CD8-positive, alpha-beta memory T cell (primary cell): Measurements from ENCODE around the gene RGS6. TPM values are rescaled to one million over a fixed set of nuclear protein-coding genes. Genes with fewer than 3 reads are reported as not detected.

Experiments used
- CTCF ChIA-PET: fragments of 350-600 bp; sonication (Branson Sonifier 250); formaldehyde crosslinking; loops from one replicate; lab custom pipeline; 2021; ENCODE audit warnings: antibody characterized with exemption; lab: Charles Lee
- POLR2A ChIA-PET: fragments of 350-600 bp; sonication (Branson Sonifier 250); formaldehyde crosslinking; loops from one replicate; lab custom pipeline; 2021; ENCODE audit warnings: antibody characterized with exemption; lab: Charles Lee
- DNase-seq, 5 donors: peaks; one replicate each; pipeline versions ENCODE4 v3.0.0 to v3.0.0-alpha.2; 2020 to 2022; ENCODE audit warnings: mixed read lengths in 1 of 5
- H3K27ac ChIP-seq: one replicate; pipeline ENCODE4 v1.7.0; 2013; ENCODE audit warnings: low read depth, mild to moderate bottlenecking, low read length, moderate library complexity
- H3K27me3 ChIP-seq: 2 replicates; pipeline ENCODE4 v1.7.0; 2013; ENCODE audit warnings: low read length, mild to moderate bottlenecking; ENCODE audit not compliant: insufficient read depth, poor library complexity, severe bottlenecking
- H3K36me3 ChIP-seq: 2 replicates; pipeline ENCODE4 v1.7.0; 2013; ENCODE audit warnings: mild to moderate bottlenecking, low read length, moderate library complexity; ENCODE audit not compliant: insufficient read depth
- H3K4me1 ChIP-seq: 2 replicates; pipeline ENCODE4 v1.7.0; 2013; ENCODE audit warnings: mild to moderate bottlenecking, low read length, moderate library complexity; ENCODE audit not compliant: insufficient read depth
- H3K4me3 ChIP-seq: 2 replicates; pipeline ENCODE4 v1.7.0; 2013; ENCODE audit warnings: mild to moderate bottlenecking, low read length
- H3K9me3 ChIP-seq: 2 replicates; pipeline ENCODE4 v1.7.0; 2013; ENCODE audit warnings: mild to moderate bottlenecking, low read length
- H3K27ac Mint-ChIP-seq, 8 donors: one replicate each; pipeline ENCODE4 v1.8.0; 2020 to 2021; ENCODE audit warnings: mixed read lengths in 8 of 8, mild to moderate bottlenecking in 6 of 8, inconsistent platforms in 3 of 8, moderate library complexity in 3 of 8
- H3K27me3 Mint-ChIP-seq, 2 donors: one replicate each; pipeline ENCODE4 v1.8.0; 2020 to 2021; ENCODE audit warnings: mixed read lengths in 2 of 2, mild to moderate bottlenecking in 1 of 2, moderate library complexity in 1 of 2
- H3K36me3 Mint-ChIP-seq, 3 donors: one replicate each; pipeline ENCODE4 v1.8.0; 2020 to 2021; ENCODE audit warnings: mixed read lengths in 3 of 3, inconsistent platforms in 1 of 3, mild to moderate bottlenecking in 1 of 3
- H3K4me1 Mint-ChIP-seq, 3 donors: one replicate each; pipeline ENCODE4 v1.8.0; 2020 to 2021; ENCODE audit warnings: mixed read lengths in 3 of 3, inconsistent platforms in 1 of 3, mild to moderate bottlenecking in 1 of 3
- H3K4me3 Mint-ChIP-seq, 7 donors: one replicate each; pipeline ENCODE4 v1.8.0; 2020 to 2021; ENCODE audit warnings: mixed read lengths in 7 of 7, mild to moderate bottlenecking in 6 of 7, moderate library complexity in 4 of 7, inconsistent platforms in 2 of 7
- H3K9me3 Mint-ChIP-seq, 5 donors: one replicate each; pipeline ENCODE4 v1.8.0; 2020 to 2022; ENCODE audit warnings: mixed read lengths in 5 of 5, mild to moderate bottlenecking in 3 of 5, moderate library complexity in 2 of 5, inconsistent platforms in 1 of 5
- polyA plus RNA-seq: library from polyadenylated mRNA; unstranded; fragments of 300-500 nt; fragmentation: Illumina TruSeq; gene quantifications from one replicate; pipeline ENCODE4 v1.2.3, GENCODE V29; 2021
- total RNA-seq, 2 experiments: library from RNA; stranded (reverse); gene quantifications; one replicate each; pipeline ENCODE4 v1.2.3, GENCODE V29; 2021

RGS6 gene
- total and polyA plus RNA-seq, 3 experiments from 2014 or later, result 0.60 to 0.88 TPM; not detected in 1

GRCh38 chr14:71985538-71986189 is 53.4 kb downstream of the RGS6 start:
- H3K27ac Mint-ChIP-seq, result peak overlapping the region in 1 of 8 donors; percentile 51

DNA sequence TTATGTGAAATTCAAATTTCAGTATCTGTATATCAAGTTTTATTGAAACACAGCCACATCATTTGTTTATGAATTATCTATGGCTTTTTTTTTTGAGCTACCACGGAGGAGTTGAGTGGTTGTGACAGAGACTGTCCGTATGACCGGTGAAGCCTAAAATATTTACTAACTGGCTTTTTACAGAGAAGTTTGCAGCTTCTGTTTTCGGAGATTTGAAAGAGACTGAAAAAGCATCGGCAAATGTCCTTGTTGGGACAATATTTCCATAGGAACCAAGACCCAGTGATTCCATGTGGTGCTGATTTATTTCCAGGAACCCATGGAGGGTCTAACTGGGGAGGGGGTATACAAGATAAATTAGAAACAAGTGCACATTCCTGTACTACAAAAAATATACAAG is 56.2 kb downstream of the RGS6 start:
- Mint-ChIP-seq H3K27ac (no peak overlapping the region), H3K36me3 (no peaks in the 10 kb centered on the region), H3K4me3 (no peak overlapping the region), H3K4me1 (no peaks in the 10 kb centered on the region), H3K27me3 (peaks cover 3 to 22% of the 10 kb centered on the region in 2 donors), H3K9me3 (no peaks in the 10 kb centered on the region)
- DNase-seq, result no peak
- Histone ChIP-seq H3K27ac (no peak overlapping the region), H3K9me3 (no peaks in the 10 kb centered on the region), H3K27me3 (no peaks in the 10 kb centered on the region), H3K4me1 (no peaks in the 10 kb centered on the region), H3K36me3 (no peaks in the 10 kb centered on the region), H3K4me3 (no peak overlapping the region)
- POLR2A ChIA-PET, result no interaction called here
- CTCF ChIA-PET, result no interaction called here

More at GRCh38 chr14:71985538-71986189, 53.4 kb downstream of the RGS6 start:
- Mint-ChIP-seq H3K27me3 (peaks cover 9 to 35% of the 10 kb centered on the region in 2 donors), H3K36me3 (no peaks in the 10 kb centered on the region), H3K4me3 (no peak overlapping the region), H3K4me1 (no peaks in the 10 kb centered on the region), H3K9me3 (peaks cover 0 to 2% (median 0%) of the 10 kb centered on the region in 5 donors)
- Histone ChIP-seq H3K27me3 (no peaks in the 10 kb centered on the region), H3K4me1 (no peaks in the 10 kb centered on the region), H3K9me3 (no peaks in the 10 kb centered on the region), H3K4me3 (no peak overlapping the region), H3K27ac (no peak overlapping the region), H3K36me3 (no peaks in the 10 kb centered on the region)
- ChIA-PET POLR2A (no interaction called here), CTCF (no interaction called here)
- DNase-seq, result no peak

DNA sequence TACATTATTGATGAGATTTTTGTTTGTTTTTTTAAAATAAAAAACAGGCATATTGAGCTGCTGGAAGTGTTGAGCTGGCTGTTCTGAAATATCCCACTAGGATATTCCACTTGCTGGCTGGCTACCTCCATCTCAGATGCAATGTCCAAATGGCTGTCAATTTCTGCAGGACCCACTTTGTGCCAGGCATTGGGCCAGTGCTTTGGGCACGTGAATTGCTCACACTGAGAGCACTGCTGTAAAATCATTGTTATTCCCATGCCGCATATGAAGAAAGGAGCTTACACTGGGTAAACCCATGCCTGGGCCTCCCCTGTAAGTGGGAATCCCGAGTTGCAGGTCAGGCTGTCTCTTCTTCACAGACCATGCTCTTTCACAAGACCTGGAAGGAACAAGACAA is 56.7 kb downstream of the RGS6 start:
- Mint-ChIP-seq H3K4me1 (no peaks in the 10 kb centered on the region), H3K4me3 (no peak overlapping the region)
- POLR2A ChIA-PET, result no interaction called here

GRCh38 chr14:71994416-71994815 is 62.2 kb downstream of the RGS6 start:
- peaks cover 6 to 10% of the 10 kb centered on the region in 2 donors for H3K27me3 Mint-ChIP-seq
- H3K4me1 ChIP-seq, result no peaks in the 10 kb centered on the region
- no peaks in the 10 kb centered on the region for H3K9me3 ChIP-seq
- H3K36me3 ChIP-seq, result no peaks in the 10 kb centered on the region
- no peaks in the 10 kb centered on the region for H3K27me3 ChIP-seq
- POLR2A ChIA-PET, result no interaction called here
- H3K4me3 ChIP-seq, result no peak overlapping the region
- peaks cover 0 to 3% (median 0%) of the 10 kb centered on the region in 5 donors for H3K9me3 Mint-ChIP-seq
- no peak overlapping the region for H3K27ac ChIP-seq
- no peaks in the 10 kb centered on the region for H3K4me1 Mint-ChIP-seq
- no peak overlapping the region for H3K27ac Mint-ChIP-seq
- no peak for DNase-seq
- no peak overlapping the region for H3K4me3 Mint-ChIP-seq
- no peaks in the 10 kb centered on the region for H3K36me3 Mint-ChIP-seq
- CTCF ChIA-PET, result no interaction called here

More for the DNA sequence above, 56.7 kb downstream of the RGS6 start:
- H3K36me3 ChIP-seq, result no peaks in the 10 kb centered on the region
- no peaks in the 10 kb centered on the region for H3K27me3 ChIP-seq
- Mint-ChIP-seq H3K27me3 (peaks cover 3 to 19% of the 10 kb centered on the region in 2 donors), H3K36me3 (no peaks in the 10 kb centered on the region), H3K9me3 (no peaks in the 10 kb centered on the region), H3K27ac (no peak overlapping the region)
- H3K4me1 ChIP-seq, result no peaks in the 10 kb centered on the region
- CTCF ChIA-PET, result no interaction called here
- no peak overlapping the region for H3K27ac ChIP-seq
- no peaks in the 10 kb centered on the region for H3K9me3 ChIP-seq
- DNase-seq, result no peak
- no peak overlapping the region for H3K4me3 ChIP-seq

GRCh38 chr14:71995741-71996140 is 63.5 kb downstream of the RGS6 start:
- ChIA-PET CTCF (interaction anchor here (1.1 kb wide), 1 partner anchor 13 kb away, joined by 4 read pairs; no protein-coding TSS in a partner anchor), POLR2A (no interaction called here)
- no peaks in the 10 kb centered on the region for H3K27me3 ChIP-seq
- Mint-ChIP-seq H3K36me3 (no peaks in the 10 kb centered on the region), H3K27me3 (peaks cover 2 to 10% of the 10 kb centered on the region in 2 donors), H3K4me1 (no peaks in the 10 kb centered on the region), H3K27ac (no peak overlapping the region), H3K4me3 (no peak overlapping the region), H3K9me3 (peaks cover 0 to 4% (median 0%) of the 10 kb centered on the region in 5 donors)
- no peak overlapping the region for H3K4me3 ChIP-seq
- no peaks in the 10 kb centered on the region for H3K4me1 ChIP-seq
- H3K36me3 ChIP-seq, result no peaks in the 10 kb centered on the region
- DNase-seq, result no peak
- H3K27ac ChIP-seq, result no peak overlapping the region
- no peaks in the 10 kb centered on the region for H3K9me3 ChIP-seq

DNA sequence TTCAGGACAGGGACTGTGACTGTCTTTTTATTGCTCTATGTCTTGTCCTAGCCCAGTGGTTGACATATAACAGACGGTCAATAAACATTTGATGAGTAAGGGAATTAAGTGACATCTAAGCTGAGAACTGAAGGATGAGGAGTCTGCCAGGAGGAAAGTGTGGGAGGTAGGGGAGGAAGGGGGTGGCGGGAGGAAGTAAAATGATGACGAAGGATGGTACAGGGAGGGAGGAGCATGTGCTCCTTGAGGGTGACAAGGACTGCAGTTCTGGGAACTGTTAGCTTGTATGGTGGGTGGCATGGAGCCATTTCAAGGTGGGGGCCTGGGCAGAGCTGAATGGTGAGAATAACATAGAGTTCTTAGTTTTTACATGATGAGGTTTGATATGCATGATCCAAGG is 64.4 kb downstream of the RGS6 start:
- no peak overlapping the region for H3K4me3 ChIP-seq
- no peaks in the 10 kb centered on the region for H3K36me3 Mint-ChIP-seq
- no peak for DNase-seq
- no peaks in the 10 kb centered on the region for H3K4me1 ChIP-seq
- no peaks in the 10 kb centered on the region for H3K4me1 Mint-ChIP-seq
- H3K27me3 ChIP-seq, result no peaks in the 10 kb centered on the region
- CTCF ChIA-PET, result interaction anchor here (1.1 kb wide), 1 partner anchor 12 kb away, joined by 4 read pairs; no protein-coding TSS in a partner anchor
- H3K9me3 Mint-ChIP-seq, result peaks cover 0 to 4% (median 0%) of the 10 kb centered on the region in 5 donors
- H3K9me3 ChIP-seq, result no peaks in the 10 kb centered on the region
- POLR2A ChIA-PET, result no interaction called here
- H3K27ac ChIP-seq, result no peak overlapping the region
- peaks cover 2 to 10% of the 10 kb centered on the region in 2 donors for H3K27me3 Mint-ChIP-seq
- no peaks in the 10 kb centered on the region for H3K36me3 ChIP-seq
- H3K27ac Mint-ChIP-seq, result no peak overlapping the region
- no peak overlapping the region for H3K4me3 Mint-ChIP-seq

DNA sequence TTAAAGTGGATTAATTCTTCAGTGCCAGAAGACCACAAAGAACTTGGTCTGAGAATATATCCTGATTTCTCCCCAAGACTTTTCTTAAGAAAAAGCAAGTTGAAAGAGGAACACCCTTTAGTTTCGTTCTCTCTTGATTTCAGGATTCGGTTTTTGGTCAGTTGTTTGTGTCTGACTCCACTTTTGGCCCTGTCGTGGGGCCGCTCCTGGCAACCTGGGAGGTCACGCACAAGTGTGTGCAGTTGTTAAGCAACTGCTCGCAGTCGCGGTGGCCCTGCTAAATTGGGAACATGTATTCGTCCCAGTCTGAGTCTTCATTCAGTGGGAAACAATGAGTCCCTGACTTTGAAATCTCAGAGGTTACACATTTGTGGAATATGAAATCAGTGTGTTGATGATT is 68.7 kb downstream of the RGS6 start:
- Histone ChIP-seq H3K9me3 (no peaks in the 10 kb centered on the region), H3K4me1 (no peaks in the 10 kb centered on the region), H3K27me3 (no peaks in the 10 kb centered on the region), H3K36me3 (no peaks in the 10 kb centered on the region), H3K27ac (no peak overlapping the region), H3K4me3 (no peak overlapping the region)
- Mint-ChIP-seq H3K36me3 (no peaks in the 10 kb centered on the region), H3K27ac (no peak overlapping the region), H3K4me3 (no peak overlapping the region), H3K9me3 (peaks cover 0 to 4% (median 0%) of the 10 kb centered on the region in 5 donors), H3K27me3 (peaks cover 0 to 10% of the 10 kb centered on the region in 2 donors), H3K4me1 (no peaks in the 10 kb centered on the region)
- ChIA-PET CTCF (no interaction called here), POLR2A (no interaction called here)
- DNase-seq, result no peak

- Histone ChIP-seq H3K9me3 (no peaks in the 10 kb centered on the region), H3K27me3 (no peaks in the 10 kb centered on the region), H3K27ac (no peak overlapping the region), H3K36me3 (no peaks in the 10 kb centered on the region), H3K4me3 (no peak overlapping the region), H3K4me1 (no peaks in the 10 kb centered on the region)
- CTCF ChIA-PET, result no interaction called here
- no peaks in the 10 kb centered on the region for H3K36me3 Mint-ChIP-seq
- no peak overlapping the region for H3K4me3 Mint-ChIP-seq
- POLR2A ChIA-PET, result no interaction called here
- DNase-seq, result no peak
- peaks cover 0 to 10% of the 10 kb centered on the region in 2 donors for H3K27me3 Mint-ChIP-seq
- H3K27ac Mint-ChIP-seq, result no peak overlapping the region
- peaks cover 0 to 4% (median 0%) of the 10 kb centered on the region in 5 donors for H3K9me3 Mint-ChIP-seq
- H3K4me1 Mint-ChIP-seq, result no peaks in the 10 kb centered on the region
Measured at GRCh38 chr14:72002731-72003130, 70.5 kb downstream of the RGS6 start.
